HepG2 (cell line): ENCODE measurements around the gene FLYWCH1. TPM values are rescaled to one million over a fixed set of nuclear protein-coding genes. Genes with fewer than 3 reads are reported as not detected.
A peak's percentile ranks its signal among the peaks of the same experiment; 100 is the strongest.

Experiments
- ATAC-seq: fragments of 200-7000 bp; cut with Tn5 transposase; 3 replicates; pipeline ENCODE4 v1.9.1; 2020; ENCODE audit warnings: mild to moderate bottlenecking, moderate library complexity
- BruUV-seq: library from RNA; stranded (reverse); fragments of 400-500 nt; replicated peaks from 2 replicates; lab custom pipeline; 2021; lab: Mats Ljungman, UMichigan
- CTCF ChIA-PET: fragments of 300-600 bp; formaldehyde crosslinking; extraction: SDS; loops from one replicate; lab custom pipeline; 2021; ENCODE audit warnings: low total read pairs, inconsistent platforms, low intra/inter-chr PET ratio; lab: Yijun Ruan, JAX
- POLR2A ChIA-PET: fragments of 350-600 bp; sonication (Branson Sonifier 250); formaldehyde crosslinking; loops from one replicate; lab custom pipeline; 2020; ENCODE audit warnings: antibody characterized with exemption, inconsistent platforms; lab: Yijun Ruan, JAX
- DNase-seq: peaks from one replicate; pipeline ENCODE4 v3.0.0-alpha.2; 2015; ENCODE audit warnings: low spot score
- FAIRE-seq: peaks from 3 replicates; lab custom pipeline; 2011; peaks lifted over from hg19 to GRCh38; lab: Jason Lieb, UNC
- H2AFZ ChIP-seq: one replicate; pipeline ENCODE4 v1.6.1; 2011; ENCODE audit warnings: low read length, inconsistent platforms
- H3K27ac ChIP-seq: fragments of 300-600 bp; 3 replicates; pipeline ENCODE4 v1.8.0; 2011; ENCODE audit warnings: mixed run types, mild to moderate bottlenecking, mixed read lengths, low read length, inconsistent platforms; ENCODE audit not compliant: insufficient read depth; ENCODE audit errors: extremely low read length
- H3K27me3 ChIP-seq, 2 experiments: fragments of 200-600 bp in 1 of 2; 2 replicates in 1 of 2; 3 replicates in 1 of 2; pipeline versions ENCODE4 v1.6.0 to v1.8.0; 2011; ENCODE audit warnings: low read length in 2 of 2, mild to moderate bottlenecking in 2 of 2, moderate library complexity in 2 of 2, inconsistent platforms in 1 of 2; ENCODE audit not compliant: insufficient read depth in 2 of 2, control insufficient read depth in 1 of 2
- H3K36me3 ChIP-seq, 2 experiments: fragments of 200-600 bp in 1 of 2; replicated peaks in 1 of 2; 2 replicates in 1 of 2; 3 replicates in 1 of 2; pipeline versions ENCODE4 v1.5.1 to v1.8.0; 2011; ENCODE audit warnings: low read length in 2 of 2, inconsistent platforms in 1 of 2; ENCODE audit not compliant: insufficient read depth in 2 of 2, control insufficient read depth in 1 of 2
- H3K4me1 ChIP-seq: 2 replicates; pipeline ENCODE4 v1.5.1; 2012; ENCODE audit warnings: low read length, inconsistent platforms; ENCODE audit not compliant: insufficient read depth
- H3K4me2 ChIP-seq: 2 replicates; pipeline ENCODE4 v1.6.0; 2011; ENCODE audit warnings: low read depth, low read length, inconsistent platforms
- H3K4me3 ChIP-seq, 3 experiments: fragments of 200-600 bp in 1 of 3; sonication (generic), shearing (Covaris generic) in 1 of 3; replicated peaks in 1 of 3; 2 replicates each; pipeline ENCODE4 v1.5.1; 2011 to 2016; ENCODE audit warnings: low read length in 3 of 3, inconsistent platforms in 2 of 3, low read depth in 2 of 3, mild to moderate bottlenecking in 2 of 3, control low read depth in 1 of 3, mixed read lengths in 1 of 3; ENCODE audit not compliant: insufficient read depth in 1 of 3
- H3K79me2 ChIP-seq: one replicate; pipeline ENCODE4 v1.6.1; 2011; ENCODE audit warnings: low read length, inconsistent platforms; ENCODE audit not compliant: insufficient read depth
- H3K9ac ChIP-seq: 2 replicates; pipeline ENCODE4 v1.6.0; 2011; ENCODE audit warnings: mild to moderate bottlenecking, low read depth, low read length, inconsistent platforms; ENCODE audit not compliant: insufficient read depth
- H3K9me3 ChIP-seq: 2 replicates; pipeline ENCODE4 v1.5.1; 2012; ENCODE audit warnings: mild to moderate bottlenecking, low read length
- H4K20me1 ChIP-seq: 2 replicates; pipeline ENCODE4 v1.6.0; 2011; ENCODE audit warnings: inconsistent platforms, mild to moderate bottlenecking, low read length, moderate library complexity; ENCODE audit not compliant: insufficient read depth
- AGO2 ChIP-seq: fragments of 200-400 bp; formaldehyde crosslinking; optimal IDR thresholded peaks from 2 replicates; pipeline ENCODE3; 2017; ENCODE audit warnings: mild to moderate bottlenecking, low read depth, low read length, moderate library complexity
- KAT7 ChIP-seq: IDR thresholded peaks from 2 replicates; pipeline ENCODE4 v1.6.1; 2018; ENCODE audit warnings: borderline replicate concordance, missing compliant biosample characterization
- SETDB1 ChIP-seq: sonication (generic); formaldehyde crosslinking; IDR thresholded peaks from 2 replicates; pipeline ENCODE4 v1.5.1; 2020; ENCODE audit warnings: missing genetic modification reagents, mild to moderate bottlenecking, borderline replicate concordance
- TEAD3 ChIP-seq: optimal IDR thresholded peaks from 2 replicates; pipeline ENCODE3; 2016; ENCODE audit warnings: borderline replicate concordance
- ZNF263 ChIP-seq: sonication (generic); formaldehyde crosslinking; IDR thresholded peaks from 2 replicates; pipeline ENCODE4 v1.4.0; 2020; ENCODE audit warnings: missing genetic modification reagents
- ZNF776 ChIP-seq: sonication (generic); formaldehyde crosslinking; IDR thresholded peaks from 2 replicates; pipeline ENCODE4 v1.4.0; 2020; ENCODE audit warnings: mild to moderate bottlenecking, missing genetic modification reagents
- WGBS: methylation state at CpG from one replicate; pipeline ENCODE4 v1.1.6; 2017; ENCODE audit warnings: low lambda C conversion rate; 5-methylcytosine and 5-hydroxymethylcytosine counted together
- in situ Hi-C: cut with HindIII; loops from 2 replicates; pipeline ENCODE4 v1.10.0; 2017; ENCODE audit warnings: low pct_unique_long_range_greater_than_20kb; ENCODE audit not compliant: extremely low pct_ligation_motif_present
- intact Hi-C: fragments of 100-400 bp; cut with micrococcal nuclease; formaldehyde crosslinking; loops from one replicate; pipeline ENCODE4 v1.10.0; 2022; ENCODE audit not compliant: unreplicated experiment
- polyA plus RNA-seq, 8 experiments: library from polyadenylated mRNA; depleted of rRNA in 3 of 8; stranded (reverse) in 7 of 8; unstranded in 1 of 8; fragments of >200 nt; fragmentation: Illumina TruSeq in 4 of 8; extraction: Trizol in 4 of 8; gene quantifications; 2 replicates each; pipeline versions ENCODE4 v1.2.1 to v1.2.3, GENCODE V29; 2011 to 2016; ENCODE audit warnings: low read depth in 4 of 8, missing spikeins in 1 of 8, mixed read lengths in 1 of 8; ENCODE audit not compliant: insufficient read depth in 1 of 8
- total RNA-seq, 5 experiments: library from RNA; depleted of rRNA; stranded (reverse); fragments of >200 nt; fragmentation: Illumina TruSeq; extraction: Trizol; gene quantifications; 2 replicates each; pipeline ENCODE4 v1.2.3, GENCODE V29; 2016; ENCODE audit warnings: low read depth in 1 of 5

FLYWCH1 gene
- total and polyA plus RNA-seq, 2 of the 13 experiments (the other 11 are each of a cell fraction or from before 2014, with no cell fraction given), result 7.3 to 12.4 TPM

GRCh38 chr16:2896480-2897010 is 15.2 kb upstream of the FLYWCH1 start:
- BruUV-seq, result no TSS peak
- ATAC-seq (no peak), DNase-seq (no peak)
- H2AFZ ChIP-seq, result no peak overlapping the region
- H3K27ac ChIP-seq, result no peak overlapping the region
- H3K79me2 ChIP-seq, result no peaks in the 10 kb centered on the region
- ChIA-PET CTCF (no interaction called here), POLR2A (interaction anchor here (1.5 to 3.2 kb wide), 2 partner anchors 9 to 13 kb away, joined by 5 to 15 read pairs; partner anchors contain the start of gene FLYWCH2)
- intact Hi-C loops, result no loop called here
- H3K4me3 ChIP-seq, result no peak overlapping the region
- 100% methylated on average over 4 of the region's 19 CpGs for WGBS
- no peaks in the 10 kb centered on the region for H3K9me3 ChIP-seq
- H3K36me3 ChIP-seq, result peaks cover 2 to 4% of the 10 kb centered on the region in 2 experiments; a peak in 2 of 5 replicates
- H4K20me1 ChIP-seq, result no peaks in the 10 kb centered on the region; the same call in 1 of the 2 replicates
- H3K27me3 ChIP-seq, result no peaks in the 10 kb centered on the region
- no peak overlapping the region for H3K9ac ChIP-seq
- H3K4me2 ChIP-seq, result no peak overlapping the region
- TF ChIP-seq AGO2 (peak; percentile 23), SETDB1 (CRISPR knock-in tag) (no peak), KAT7 (CRISPR knock-in tag) (no peak)
- TF ChIP-seq, all 625 proteins: peak for 1
- H3K4me1 ChIP-seq, result peaks cover 46% of the 10 kb centered on the region
- in situ Hi-C loops, result no loop called here
- no peak for FAIRE-seq

- POLR2A ChIA-PET, result interaction anchor here (1.5 to 3.2 kb wide), 2 partner anchors 9 to 14 kb away, joined by 5 to 15 read pairs; partner anchors contain the start of gene FLYWCH2
These were observed 14.6 kb upstream of the FLYWCH1 start for GRCh38 chr16:2897110-2897509.

More at GRCh38 chr16:2897110-2897509, 14.6 kb upstream of the FLYWCH1 start:
- in situ Hi-C loops, result no loop called here
- H3K27ac ChIP-seq, result no peak overlapping the region
- FAIRE-seq (no peak), DNase-seq (no peak), ATAC-seq (no peak)
- H3K4me3 ChIP-seq, result no peak overlapping the region
- peaks cover 46% of the 10 kb centered on the region for H3K4me1 ChIP-seq
- H3K27me3 ChIP-seq, result no peaks in the 10 kb centered on the region
- WGBS, result 100% methylated on average over 2 of the region's 7 CpGs
- BruUV-seq, result no TSS peak
- H3K9me3 ChIP-seq, result no peaks in the 10 kb centered on the region
- intact Hi-C loops, result no loop called here
- H3K4me2 ChIP-seq, result no peak overlapping the region
- no peak overlapping the region for H3K9ac ChIP-seq
- TF ChIP-seq ZNF263, result no peak
- no peak for TF ChIP-seq TEAD3 (CRISPR knock-in tag)
- no peak for TF ChIP-seq ZNF776 (CRISPR knock-in tag)
- H3K79me2 ChIP-seq, result no peaks in the 10 kb centered on the region
- H3K36me3 ChIP-seq, result peaks cover 2 to 4% of the 10 kb centered on the region in 2 experiments; a peak in 2 of 5 replicates
- H4K20me1 ChIP-seq, result no peaks in the 10 kb centered on the region; the same call in 1 of the 2 replicates
- CTCF ChIA-PET, result no interaction called here
- no peak overlapping the region for H2AFZ ChIP-seq
